ENCODE data around the gene PIAS1.

PIAS1 gene

DNA sequence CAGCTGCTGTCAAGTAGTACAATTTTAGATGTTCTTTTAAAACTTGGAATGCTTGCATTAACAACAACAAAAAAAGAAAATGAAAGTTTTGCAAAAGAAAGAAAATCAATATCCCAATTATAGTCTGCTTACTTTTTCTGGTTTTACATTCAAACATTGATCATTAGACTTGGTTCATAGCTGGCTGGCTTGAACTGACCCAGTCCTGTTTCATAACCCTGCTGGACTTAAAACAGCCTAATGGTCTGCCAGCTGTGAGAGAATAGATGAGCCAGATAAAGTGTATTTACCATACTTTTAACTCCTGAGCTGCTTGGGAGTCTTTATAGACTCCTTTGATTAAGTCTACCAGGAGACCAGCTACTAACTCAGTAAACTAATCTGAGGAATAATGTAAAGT, 59.2 kb downstream of the PIAS1 start:
- DNase-seq (ENCODE audit: low read depth) = peak; percentile 42
- H3K4me3 ChIP-seq (ENCODE audit: low read length) = no peak overlapping the region
- TF ChIP-seq, protein P1, sequence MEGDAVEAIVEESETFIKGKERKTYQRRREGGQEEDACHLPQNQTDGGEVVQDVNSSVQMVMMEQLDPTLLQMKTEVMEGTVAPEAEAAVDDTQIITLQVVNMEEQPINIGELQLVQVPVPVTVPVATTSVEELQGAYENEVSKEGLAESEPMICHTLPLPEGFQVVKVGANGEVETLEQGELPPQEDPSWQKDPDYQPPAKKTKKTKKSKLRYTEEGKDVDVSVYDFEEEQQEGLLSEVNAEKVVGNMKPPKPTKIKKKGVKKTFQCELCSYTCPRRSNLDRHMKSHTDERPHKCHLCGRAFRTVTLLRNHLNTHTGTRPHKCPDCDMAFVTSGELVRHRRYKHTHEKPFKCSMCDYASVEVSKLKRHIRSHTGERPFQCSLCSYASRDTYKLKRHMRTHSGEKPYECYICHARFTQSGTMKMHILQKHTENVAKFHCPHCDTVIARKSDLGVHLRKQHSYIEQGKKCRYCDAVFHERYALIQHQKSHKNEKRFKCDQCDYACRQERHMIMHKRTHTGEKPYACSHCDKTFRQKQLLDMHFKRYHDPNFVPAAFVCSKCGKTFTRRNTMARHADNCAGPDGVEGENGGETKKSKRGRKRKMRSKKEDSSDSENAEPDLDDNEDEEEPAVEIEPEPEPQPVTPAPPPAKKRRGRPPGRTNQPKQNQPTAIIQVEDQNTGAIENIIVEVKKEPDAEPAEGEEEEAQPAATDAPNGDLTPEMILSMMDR (conservative IDR thresholded peaks at IDR 0.05; ENCODE audit: low read length) = no peak

DNA sequence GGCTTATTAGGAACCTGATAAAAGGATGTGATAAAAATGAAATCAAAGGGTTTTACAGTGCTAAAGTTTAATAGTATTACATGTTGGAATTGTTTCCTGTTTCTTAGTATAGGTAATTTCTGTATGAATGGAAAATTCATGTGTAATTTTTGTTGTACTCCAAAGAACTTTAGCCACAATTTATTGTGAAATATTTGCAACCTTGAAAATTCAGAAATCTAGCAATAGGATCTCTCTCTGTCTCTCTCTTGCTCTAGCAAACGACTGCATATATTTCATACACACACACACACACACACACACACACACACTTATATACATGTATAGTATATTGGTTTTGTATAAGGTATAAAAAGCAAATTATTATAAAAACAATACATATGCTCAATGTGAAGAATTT, 59.6 kb downstream of the PIAS1 start:
- no peak for DNase-seq (ENCODE audit: low read depth)
- peak overlapping the region; percentile 49; the same call in 1 of the 2 replicates for H3K4me3 ChIP-seq (ENCODE audit: low read length)
- TF ChIP-seq, protein P1 (conservative IDR thresholded peaks at IDR 0.05; ENCODE audit: low read length) = no peak

DNA sequence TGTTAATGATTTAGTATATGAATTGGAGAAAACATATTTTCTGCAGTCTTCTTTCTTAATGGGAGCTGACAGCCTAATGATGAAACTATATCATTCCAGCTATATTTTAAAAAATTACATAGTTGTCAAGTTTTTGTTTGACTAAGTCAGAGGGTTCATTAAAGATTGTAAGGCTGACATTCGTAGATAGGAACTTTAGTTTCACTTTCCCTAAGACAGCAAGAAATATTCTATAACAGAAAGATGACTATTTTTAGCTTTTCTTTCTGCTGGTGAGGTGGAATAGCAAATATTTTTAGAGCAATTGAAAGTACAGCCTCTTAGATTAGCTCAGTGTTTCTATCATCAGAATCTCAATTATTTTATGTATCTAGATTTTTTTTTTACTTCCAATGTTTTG, 60.2 kb downstream of the PIAS1 start:
- peak; percentile 20 for DNase-seq (ENCODE audit: low read depth)
- peak overlapping the region; percentile 49 for H3K4me3 ChIP-seq (ENCODE audit: low read length)
- TF ChIP-seq, protein P1 (conservative IDR thresholded peaks at IDR 0.05; ENCODE audit: low read length) = no peak

DNA sequence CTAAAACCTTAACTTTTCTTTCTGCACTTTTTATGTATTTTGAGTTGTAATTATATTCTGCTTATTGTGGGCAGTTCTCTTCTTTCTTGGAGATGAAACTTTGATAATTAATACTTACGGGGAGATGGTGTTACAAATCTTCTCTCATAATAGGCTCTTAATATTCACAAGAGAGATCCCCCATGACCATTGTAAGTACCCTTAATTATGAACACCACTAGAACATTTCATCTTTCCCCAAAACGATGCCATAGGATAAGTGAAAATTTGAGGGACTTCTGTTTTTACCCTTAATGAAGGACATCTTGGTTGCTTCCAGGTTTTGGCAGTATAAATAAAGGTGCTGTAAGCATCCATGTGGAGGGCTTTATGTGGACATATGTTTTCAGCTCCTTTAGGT, 60.7 kb downstream of the PIAS1 start:
- peak overlapping the region; percentile 49 for H3K4me3 ChIP-seq (ENCODE audit: low read length)
- TF ChIP-seq, protein P1 (conservative IDR thresholded peaks at IDR 0.05; ENCODE audit: low read length) = no peak
- no peak for DNase-seq (ENCODE audit: low read depth)

DNA sequence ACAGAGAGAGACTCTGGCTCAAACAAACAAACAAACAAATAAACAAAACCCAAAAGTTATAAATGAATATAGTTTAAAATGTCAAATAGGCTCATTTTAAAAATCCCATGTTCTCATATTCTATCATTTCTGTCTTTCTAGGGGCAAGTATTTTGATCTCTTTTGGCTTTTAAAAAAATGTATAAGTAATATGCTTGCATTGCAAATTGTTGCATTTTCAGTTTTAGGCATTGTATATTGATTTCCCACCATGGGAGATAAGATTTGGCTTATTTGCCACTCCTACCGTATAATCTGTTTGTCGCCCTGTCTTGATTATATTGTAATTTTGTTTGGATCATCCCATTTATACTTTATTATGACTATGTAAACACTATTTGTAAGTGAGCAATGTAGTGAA, 70.6 kb downstream of the PIAS1 start:
- H3K4me3 ChIP-seq (ENCODE audit: low read length) = no peak overlapping the region
- DNase-seq (ENCODE audit: low read depth) = no peak
- TF ChIP-seq, protein P1 (conservative IDR thresholded peaks at IDR 0.05; ENCODE audit: low read length) = no peak

DNA sequence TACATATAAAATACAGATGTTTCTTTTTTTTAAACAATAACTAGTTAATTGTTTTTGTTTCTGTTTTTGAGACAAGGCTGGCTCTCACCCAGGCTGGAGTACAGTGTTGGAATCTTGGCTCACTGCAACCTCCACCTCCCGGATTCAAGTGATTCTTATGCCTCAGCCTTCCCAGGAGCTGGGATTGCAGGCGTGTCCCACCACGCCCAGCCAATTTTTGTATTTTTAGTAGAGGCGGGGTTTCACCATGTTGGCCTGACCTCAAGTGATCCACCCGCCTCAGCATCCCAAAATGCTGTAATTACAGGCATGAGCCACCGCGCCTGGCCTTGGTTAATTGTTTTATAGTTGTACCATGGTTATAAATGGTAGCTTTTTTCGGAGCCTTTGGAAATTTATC, 72.3 kb downstream of the PIAS1 start:
- TF ChIP-seq, protein P1 (conservative IDR thresholded peaks at IDR 0.05; ENCODE audit: low read length) = no peak
- H3K4me3 ChIP-seq (ENCODE audit: low read length) = no peak overlapping the region
- DNase-seq (ENCODE audit: low read depth) = peak; percentile 39

DNA sequence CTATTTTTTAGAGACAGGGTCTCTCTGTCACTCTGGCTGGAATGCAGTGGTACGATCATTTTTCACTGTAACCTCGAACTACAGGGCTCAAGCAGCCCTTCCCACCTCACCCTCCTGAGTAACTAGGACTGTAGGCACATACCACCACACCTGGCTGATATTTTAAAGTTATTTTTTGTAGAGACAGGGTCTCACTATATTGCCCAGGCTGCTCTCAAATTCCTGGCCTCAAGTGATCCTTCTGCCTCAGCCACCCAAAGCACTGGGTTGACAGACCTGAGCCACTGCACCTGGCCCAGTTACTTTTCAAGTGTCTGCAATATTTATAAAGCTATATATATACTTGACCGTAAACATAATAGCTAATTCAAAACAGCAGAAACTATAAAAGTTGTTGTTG, 75.0 kb downstream of the PIAS1 start:
- H3K4me3 ChIP-seq (ENCODE audit: low read length) = no peak overlapping the region
- no peak for DNase-seq (ENCODE audit: low read depth)
- TF ChIP-seq, protein P1 (conservative IDR thresholded peaks at IDR 0.05; ENCODE audit: low read length) = no peak

Data from AG10803 (cell line).